Brain microvascular endothelial cell (primary cell): ENCODE data around the gene MMP23B.

ENCODE experiments used
- DNase-seq: peaks from one replicate; pipeline ENCODE4 v3.0.0-alpha.2; 2020
- H3K27ac ChIP-seq: fragments of 250-450 bp; sonication (Bioruptor Pico); 2 replicates; pipeline ENCODE4 v1.5.1; 2020; ENCODE audit warnings: mild to moderate bottlenecking, moderate library complexity
- H3K27me3 ChIP-seq: fragments of 250-450 bp; sonication (Bioruptor Pico); replicated peaks from 2 replicates; pipeline ENCODE4 v1.5.1; 2020; ENCODE audit warnings: mild to moderate bottlenecking
- H3K36me3 ChIP-seq: fragments of 250-450 bp; sonication (Bioruptor Pico); replicated peaks from 2 replicates; pipeline ENCODE4 v1.5.1; 2020; ENCODE audit warnings: mild to moderate bottlenecking
- H3K4me3 ChIP-seq: 2 replicates; pipeline ENCODE4 v1.5.1; 2011; ENCODE audit warnings: low read depth, mild to moderate bottlenecking, control low read depth, low read length, moderate library complexity
- CTCF ChIP-seq: IDR thresholded peaks from 2 replicates; pipeline ENCODE4 v1.5.1; 2011; ENCODE audit warnings: low read depth, mild to moderate bottlenecking, moderate library complexity, low read length, control low read depth, inconsistent platforms; ENCODE audit errors: missing control alignments
- in situ Hi-C: cut with HindIII; loops from 2 replicates; pipeline ENCODE4 v1.10.0; 2017; ENCODE audit warnings: low sequenced_read_pairs, low pct_ligation_motif_present

MMP23B gene

GRCh38 chr1:1617516-1617915, 14.5 kb upstream of the MMP23B start:
- no peak for DNase-seq
- no peak overlapping the region for H3K4me3 ChIP-seq
- H3K27ac ChIP-seq = no peak overlapping the region
- peaks cover 3% of the 10 kb centered on the region for H3K36me3 ChIP-seq
- in situ Hi-C loops = no loop called here
- TF ChIP-seq CTCF = no peak
- H3K27me3 ChIP-seq = no peaks in the 10 kb centered on the region

- no peak for DNase-seq
- TF ChIP-seq CTCF = no peak
- Histone ChIP-seq H3K36me3 (peaks cover 3% of the 10 kb centered on the region), H3K4me3 (no peak overlapping the region), H3K27ac (no peak overlapping the region), H3K27me3 (no peaks in the 10 kb centered on the region)
- in situ Hi-C loops = no loop called here
Measured at GRCh38 chr1:1617925-1618324, 14.0 kb upstream of the MMP23B start.

- H3K36me3 ChIP-seq = peaks cover 3% of the 10 kb centered on the region
- in situ Hi-C loops = no loop called here
- no peak overlapping the region for H3K27ac ChIP-seq
- DNase-seq = no peak
- no peak for TF ChIP-seq CTCF
- no peaks in the 10 kb centered on the region for H3K27me3 ChIP-seq
- no peak overlapping the region for H3K4me3 ChIP-seq
Measured at GRCh38 chr1:1618396-1619068, 13.4 kb upstream of the MMP23B start.

GRCh38 chr1:1619917-1620361, 12.0 kb upstream of the MMP23B start:
- peak; percentile 52 for TF ChIP-seq CTCF
- no peak for DNase-seq
- Histone ChIP-seq H3K27me3 (no peaks in the 10 kb centered on the region), H3K36me3 (peaks cover 3% of the 10 kb centered on the region), H3K4me3 (no peak overlapping the region), H3K27ac (no peak overlapping the region)
- in situ Hi-C loops = no loop called here

- no peak overlapping the region for H3K4me3 ChIP-seq
- DNase-seq = no peak
- TF ChIP-seq CTCF = no peak
- no peak overlapping the region for H3K27ac ChIP-seq
- peaks cover 3% of the 10 kb centered on the region for H3K36me3 ChIP-seq
- no peaks in the 10 kb centered on the region for H3K27me3 ChIP-seq
- in situ Hi-C loops = no loop called here
Measured at GRCh38 chr1:1620433-1621139, 11.4 kb upstream of the MMP23B start.
